Measurements from ENCODE around the gene WNT8A.

Gene WNT8A

DNA sequence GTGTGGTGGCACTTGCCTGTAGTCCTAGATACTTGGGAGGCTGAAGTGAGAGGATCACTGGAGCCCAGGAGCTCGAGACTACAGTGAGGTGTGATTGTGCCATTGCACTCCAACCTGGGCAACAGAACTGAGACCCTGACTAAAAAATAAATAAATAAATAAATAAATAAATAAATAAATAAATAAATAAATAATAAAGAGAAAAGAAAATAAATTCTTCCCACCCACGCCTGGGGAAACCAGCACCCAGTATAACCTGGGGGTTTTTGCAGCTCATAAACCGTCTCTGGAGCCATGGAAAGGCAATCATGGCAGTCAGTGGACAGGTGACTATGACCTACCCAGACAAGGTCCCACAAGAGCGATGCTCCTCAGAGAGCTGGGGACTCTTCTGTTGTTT, 7.9 kb downstream of the WNT8A start:
- DNase-seq (ENCODE audit: low spot score), result no peak
- in situ Hi-C loops (cut with MboI; ENCODE audit: low pct_unique_long_range_greater_than_20kb, low sequenced_read_pairs, unreplicated experiment), result no loop called here
- TF ChIP-seq, protein P1, sequence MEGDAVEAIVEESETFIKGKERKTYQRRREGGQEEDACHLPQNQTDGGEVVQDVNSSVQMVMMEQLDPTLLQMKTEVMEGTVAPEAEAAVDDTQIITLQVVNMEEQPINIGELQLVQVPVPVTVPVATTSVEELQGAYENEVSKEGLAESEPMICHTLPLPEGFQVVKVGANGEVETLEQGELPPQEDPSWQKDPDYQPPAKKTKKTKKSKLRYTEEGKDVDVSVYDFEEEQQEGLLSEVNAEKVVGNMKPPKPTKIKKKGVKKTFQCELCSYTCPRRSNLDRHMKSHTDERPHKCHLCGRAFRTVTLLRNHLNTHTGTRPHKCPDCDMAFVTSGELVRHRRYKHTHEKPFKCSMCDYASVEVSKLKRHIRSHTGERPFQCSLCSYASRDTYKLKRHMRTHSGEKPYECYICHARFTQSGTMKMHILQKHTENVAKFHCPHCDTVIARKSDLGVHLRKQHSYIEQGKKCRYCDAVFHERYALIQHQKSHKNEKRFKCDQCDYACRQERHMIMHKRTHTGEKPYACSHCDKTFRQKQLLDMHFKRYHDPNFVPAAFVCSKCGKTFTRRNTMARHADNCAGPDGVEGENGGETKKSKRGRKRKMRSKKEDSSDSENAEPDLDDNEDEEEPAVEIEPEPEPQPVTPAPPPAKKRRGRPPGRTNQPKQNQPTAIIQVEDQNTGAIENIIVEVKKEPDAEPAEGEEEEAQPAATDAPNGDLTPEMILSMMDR (IDR thresholded peaks at IDR 0.05; ENCODE audit: extremely low read depth, insufficient read depth, missing control alignments), result no peak

DNA sequence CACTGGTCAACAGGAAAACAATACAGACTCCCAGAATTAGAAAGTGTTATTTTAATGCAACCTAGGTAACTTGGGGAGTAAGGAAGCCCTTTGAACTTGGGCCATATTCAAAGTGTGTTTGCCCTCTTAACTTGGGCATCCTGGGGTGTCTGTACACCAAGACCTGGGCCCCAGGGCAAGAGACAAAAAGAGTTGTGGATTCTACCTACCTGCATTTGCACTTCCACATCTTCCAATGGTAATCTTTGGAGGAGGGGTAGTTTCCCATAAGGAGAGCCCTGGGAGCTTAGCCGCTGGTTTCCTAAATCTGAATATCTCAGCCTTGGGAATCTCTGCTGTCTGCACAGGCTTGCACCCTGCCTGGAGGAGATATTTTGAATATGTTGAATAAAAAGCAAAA, 8.5 kb downstream of the WNT8A start:
- in situ Hi-C loops (cut with MboI; ENCODE audit: low pct_unique_long_range_greater_than_20kb, low sequenced_read_pairs, unreplicated experiment), result no loop called here
- TF ChIP-seq, protein P1 (IDR thresholded peaks at IDR 0.05; ENCODE audit: extremely low read depth, insufficient read depth, missing control alignments), result no peak
- DNase-seq (ENCODE audit: low spot score), result no peak

DNA sequence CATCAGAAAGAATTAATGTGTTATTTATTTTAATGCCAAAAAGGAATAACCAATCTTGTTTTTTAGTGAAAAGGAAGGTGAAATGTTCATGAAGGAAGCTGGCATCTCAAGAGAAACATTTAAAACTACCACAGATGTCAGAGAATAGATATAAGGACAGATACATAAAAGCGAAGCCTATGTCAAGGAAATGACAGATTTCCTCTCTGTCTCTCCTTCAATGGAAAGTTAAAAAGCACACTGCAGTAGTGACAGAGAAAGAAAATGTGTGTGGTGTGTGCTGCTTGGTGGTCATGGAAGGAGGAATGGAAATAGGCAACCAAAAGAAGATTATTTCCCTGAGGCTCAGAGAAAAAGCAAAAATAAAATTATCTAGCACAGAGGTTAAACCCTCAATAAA, 9.2 kb downstream of the WNT8A start:
- TF ChIP-seq, protein P1 (IDR thresholded peaks at IDR 0.05; ENCODE audit: extremely low read depth, insufficient read depth, missing control alignments), result no peak
- in situ Hi-C loops (cut with MboI; ENCODE audit: low pct_unique_long_range_greater_than_20kb, low sequenced_read_pairs, unreplicated experiment), result no loop called here
- no peak for DNase-seq (ENCODE audit: low spot score)

DNA sequence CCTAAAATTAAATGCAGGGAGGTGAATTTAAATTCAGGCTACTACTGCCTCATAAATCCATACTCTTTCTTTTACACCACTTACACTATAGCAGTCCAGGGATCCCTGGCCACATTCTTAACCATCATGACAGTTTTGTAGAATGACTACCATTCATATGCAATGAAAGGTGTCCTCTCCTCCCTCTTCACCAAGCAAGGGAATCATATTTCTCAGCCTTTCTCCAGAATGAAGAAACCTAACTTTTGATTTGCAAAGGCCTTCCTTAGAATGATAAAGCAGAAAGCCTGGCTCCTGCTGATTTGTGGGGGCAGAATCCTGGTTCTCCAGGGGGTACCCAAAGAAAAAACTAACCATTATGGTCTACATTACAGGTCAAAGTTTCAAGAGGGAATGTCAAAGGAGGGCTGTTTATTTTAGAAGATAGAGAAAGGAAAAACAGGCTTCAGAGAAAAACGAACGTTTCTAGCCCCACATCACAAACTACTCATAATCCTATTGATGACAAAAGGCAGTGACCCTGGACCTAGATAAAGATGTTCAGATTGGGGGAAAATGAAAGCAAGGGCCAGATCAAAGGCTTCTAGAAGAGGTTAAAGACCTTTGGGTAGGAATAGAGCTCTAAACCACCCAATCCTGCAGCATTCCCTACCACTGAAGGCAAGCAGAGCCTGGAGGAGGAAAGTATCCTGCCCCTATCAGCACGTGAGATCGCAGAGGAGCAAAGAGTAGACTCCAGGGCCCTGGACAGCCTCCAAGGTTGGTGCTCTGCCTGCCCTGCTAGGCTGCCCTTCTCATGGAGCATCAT, 11.5 kb downstream of the WNT8A start:
- in situ Hi-C loops (cut with MboI; ENCODE audit: low pct_unique_long_range_greater_than_20kb, low sequenced_read_pairs, unreplicated experiment), result no loop called here
- DNase-seq (ENCODE audit: low spot score), result no peak
- TF ChIP-seq, protein P1 (IDR thresholded peaks at IDR 0.05; ENCODE audit: extremely low read depth, insufficient read depth, missing control alignments), result no peak

DNA sequence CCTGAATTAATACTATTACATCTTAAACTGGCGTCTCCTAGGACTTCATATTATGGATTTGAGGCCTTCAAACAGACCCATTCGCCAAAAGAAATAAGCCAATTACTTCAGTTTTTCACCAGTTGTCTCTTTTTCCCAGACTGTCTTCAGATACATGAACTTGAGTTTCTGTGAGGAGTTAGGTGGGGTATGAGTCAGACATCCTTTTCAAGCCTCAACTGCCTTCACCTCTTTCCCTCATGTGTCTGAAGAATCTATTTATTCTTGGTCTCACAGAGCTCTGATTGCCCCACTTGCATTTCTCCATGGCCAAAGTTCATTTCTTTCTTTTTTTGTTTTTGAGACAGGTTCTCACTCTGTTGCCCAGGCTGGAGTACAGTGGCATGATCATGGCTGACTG, 12.5 kb downstream of the WNT8A start:
- no peak for DNase-seq (ENCODE audit: low spot score)
- in situ Hi-C loops (cut with MboI; ENCODE audit: low pct_unique_long_range_greater_than_20kb, low sequenced_read_pairs, unreplicated experiment), result no loop called here
- TF ChIP-seq, protein P1 (IDR thresholded peaks at IDR 0.05; ENCODE audit: extremely low read depth, insufficient read depth, missing control alignments), result no peak

DNA sequence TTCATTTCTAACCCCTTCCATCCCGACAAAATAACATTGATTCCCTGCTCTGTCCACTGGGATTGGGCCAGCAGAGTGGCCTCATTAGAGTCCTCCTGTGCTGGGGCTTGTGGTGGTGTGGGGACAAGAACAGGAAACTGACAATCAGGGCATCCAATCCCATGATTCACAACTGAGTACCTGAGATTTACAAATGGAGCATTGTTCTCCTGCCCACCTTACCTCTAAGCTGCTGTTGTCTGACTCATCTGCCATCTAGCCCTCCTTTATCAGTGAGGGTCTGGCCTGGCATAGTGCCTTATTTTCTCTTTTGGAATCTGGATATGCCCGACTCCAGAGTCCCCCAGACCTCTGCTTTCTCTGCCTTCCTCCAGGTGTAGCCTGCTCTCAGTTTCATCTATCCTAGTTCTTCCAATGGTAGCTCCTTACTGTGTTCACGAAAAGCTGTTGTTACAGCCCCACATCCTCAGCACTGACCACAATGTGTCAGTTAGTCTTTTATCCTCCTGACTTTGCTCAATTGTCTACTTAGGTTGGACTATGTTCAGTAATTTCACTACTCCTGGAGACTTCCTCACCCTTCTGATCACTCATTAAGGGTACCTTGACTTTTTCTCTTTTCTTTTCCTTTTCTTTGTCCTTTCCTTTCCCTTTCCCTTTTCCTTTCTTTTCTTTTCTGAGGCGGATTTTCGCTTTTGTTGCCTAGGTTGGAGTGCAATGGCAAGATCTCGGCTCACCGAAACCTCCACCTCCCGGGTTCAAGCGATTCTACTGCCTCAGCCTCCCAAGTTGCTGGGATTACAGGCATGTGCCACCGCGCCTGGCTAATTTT, 13.4 kb downstream of the WNT8A start:
- in situ Hi-C loops (cut with MboI; ENCODE audit: low pct_unique_long_range_greater_than_20kb, low sequenced_read_pairs, unreplicated experiment), result no loop called here
- DNase-seq (ENCODE audit: low spot score), result no peak
- TF ChIP-seq, protein P1 (IDR thresholded peaks at IDR 0.05; ENCODE audit: extremely low read depth, insufficient read depth, missing control alignments), result no peak

Measured in GM13977 (cell line).